SK-N-SH (cell line): Measurements from ENCODE around the gene IL4R. TPM values are rescaled to one million over a fixed set of nuclear protein-coding genes. Genes with fewer than 3 reads are reported as not detected.

Source experiments
- CTCF ChIA-PET: fragments of 300-600, 350-600 bp; formaldehyde crosslinking; extraction: SDS; loops from one replicate; lab custom pipeline; 2021; lab: Yijun Ruan, JAX
- POLR2A ChIA-PET: fragments of 350-600 bp; sonication (Branson Sonifier 250); formaldehyde crosslinking; extraction: SDS; loops from one replicate; lab custom pipeline; 2020; ENCODE audit warnings: antibody characterized with exemption, inconsistent platforms; lab: Yijun Ruan, JAX
- DNase-seq: peaks from one replicate; pipeline ENCODE4 v3.0.0; 2012
- H2AFZ ChIP-seq: fragments of 200-600 bp; sonication (generic); 2 replicates; pipeline ENCODE4 v1.8.1; 2016; ENCODE audit warnings: antibody characterized with exemption, mild to moderate bottlenecking, low read depth
- H3F3A ChIP-seq: fragments of 200-600 bp; sonication (generic); replicated peaks from 2 replicates; pipeline ENCODE3; 2016; ENCODE audit warnings: antibody characterized with exemption, mild to moderate bottlenecking; ENCODE audit not compliant: insufficient read depth
- H3K27ac ChIP-seq, 2 experiments: fragments of 200-500 bp in 1 of 2; fragments of 200-600 bp in 1 of 2; sonication (Bioruptor generic) in 1 of 2; sonication (generic), shearing (Covaris generic) in 1 of 2; 2 replicates each; pipeline versions ENCODE4 v1.5.1 to v1.6.1; 2014 to 2016; ENCODE audit warnings: low read depth in 2 of 2, inconsistent platforms in 1 of 2, low read length in 1 of 2, mild to moderate bottlenecking in 1 of 2, mixed read lengths in 1 of 2
- H3K27me3 ChIP-seq: fragments of 200-600 bp; sonication (generic), shearing (Covaris generic); 2 replicates; pipeline ENCODE4 v1.6.1; 2016; ENCODE audit warnings: mixed run types; ENCODE audit not compliant: insufficient read depth
- H3K36me3 ChIP-seq, 2 experiments: fragments of 200-500 bp in 1 of 2; fragments of 200-600 bp in 1 of 2; sonication (Bioruptor generic) in 1 of 2; sonication (generic) in 1 of 2; replicated peaks in 1 of 2; 2 replicates each; pipeline versions ENCODE3 to v1.5.1; 2014 to 2016; ENCODE audit warnings: low read length in 1 of 2, mild to moderate bottlenecking in 1 of 2; ENCODE audit not compliant: insufficient read depth in 2 of 2, control insufficient read depth in 1 of 2
- H3K4me1 ChIP-seq, 2 experiments: fragments of 200-500 bp in 1 of 2; fragments of 200-600 bp in 1 of 2; sonication (Bioruptor generic) in 1 of 2; sonication (generic), shearing (Covaris generic) in 1 of 2; 2 replicates each; pipeline versions ENCODE4 v1.5.1 to v1.6.1; 2014 to 2016; ENCODE audit warnings: low read depth in 1 of 2, low read length in 1 of 2, mixed run types in 1 of 2; ENCODE audit not compliant: insufficient read depth in 2 of 2, control insufficient read depth in 1 of 2
- H3K4me2 ChIP-seq: fragments of 200-600 bp; sonication (generic), shearing (Covaris generic); 2 replicates; pipeline ENCODE4 v1.6.1; 2017; ENCODE audit warnings: mixed run types
- H3K4me3 ChIP-seq, 2 experiments: fragments of 200-500 bp in 1 of 2; fragments of 200-600 bp in 1 of 2; sonication (Bioruptor generic) in 1 of 2; sonication (generic), shearing (Covaris generic) in 1 of 2; 2 replicates each; pipeline versions ENCODE4 v1.5.1 to v1.8.1; 2014 to 2016; ENCODE audit warnings: low read depth in 2 of 2, inconsistent platforms in 1 of 2, low read length in 1 of 2, mild to moderate bottlenecking in 1 of 2, mixed read lengths in 1 of 2, moderate library complexity in 1 of 2
- H3K79me2 ChIP-seq: fragments of 200-600 bp; sonication (generic); 2 replicates; pipeline ENCODE4 v1.8.1; 2017; ENCODE audit warnings: mild to moderate bottlenecking; ENCODE audit not compliant: insufficient read depth
- H3K9ac ChIP-seq: fragments of 200-600 bp; sonication (generic); 2 replicates; pipeline ENCODE4 v1.6.1; 2017; ENCODE audit warnings: mixed run types
- H3K9me2 ChIP-seq: fragments of 200-600 bp; sonication (generic); 2 replicates; pipeline ENCODE4 v1.6.1; 2017; ENCODE audit warnings: mixed run types
- H3K9me3 ChIP-seq: fragments of 200-600 bp; sonication (generic); 2 replicates; pipeline ENCODE4 v1.6.1; 2017; ENCODE audit warnings: mixed run types, mild to moderate bottlenecking, moderate library complexity
- H4K20me1 ChIP-seq: fragments of 200-600 bp; sonication (generic); 2 replicates; pipeline ENCODE4 v1.6.1; 2017; ENCODE audit warnings: mild to moderate bottlenecking, mixed run types; ENCODE audit not compliant: insufficient read depth
- ELF1 ChIP-seq: IDR thresholded peaks from 2 replicates; pipeline ENCODE4 v1.4.0; 2012
- EP300 ChIP-seq, 2 experiments: IDR thresholded peaks; 2 replicates each; pipeline versions ENCODE4 v1.4.0 to v1.6.1; 2012; ENCODE audit warnings: borderline replicate concordance in 1 of 2, low read depth in 1 of 2, low read length in 1 of 2
- FOSL2 ChIP-seq: IDR thresholded peaks from 2 replicates; pipeline ENCODE4 v1.4.0; 2012; ENCODE audit warnings: low read depth, mild to moderate bottlenecking, moderate library complexity, borderline replicate concordance
- FOXM1 ChIP-seq: IDR thresholded peaks from 2 replicates; pipeline ENCODE4 v1.4.0; 2012; ENCODE audit warnings: low read depth, mild to moderate bottlenecking
- GATA2 ChIP-seq: sonication (generic); formaldehyde crosslinking; IDR thresholded peaks from 2 replicates; pipeline ENCODE4 v1.5.0; 2020; ENCODE audit warnings: mild to moderate bottlenecking, missing genetic modification reagents
- MEF2A ChIP-seq: IDR thresholded peaks from 2 replicates; pipeline ENCODE4 v1.4.0; 2012; ENCODE audit warnings: low read depth, borderline replicate concordance
- NFIC ChIP-seq: IDR thresholded peaks from 2 replicates; pipeline ENCODE4 v1.4.0; 2012; ENCODE audit warnings: borderline replicate concordance
- PBX3 ChIP-seq: IDR thresholded peaks from 2 replicates; pipeline ENCODE4; 2012
- RAD21 ChIP-seq: IDR thresholded peaks from 2 replicates; pipeline ENCODE4 v1.6.1; 2012; ENCODE audit warnings: mild to moderate bottlenecking, low read length
- SIN3A ChIP-seq: IDR thresholded peaks from 2 replicates; pipeline ENCODE4 v1.6.1; 2012; ENCODE audit warnings: low read depth, mild to moderate bottlenecking, low read length, moderate library complexity, borderline replicate concordance
- TEAD4 ChIP-seq: IDR thresholded peaks from 2 replicates; pipeline ENCODE4 v1.4.0; 2012; ENCODE audit warnings: mild to moderate bottlenecking, borderline replicate concordance; ENCODE audit not compliant: insufficient read depth
- YY1 ChIP-seq: IDR thresholded peaks from 2 replicates; pipeline ENCODE4 v1.4.0; 2012; ENCODE audit warnings: low read depth, mild to moderate bottlenecking
- ZBTB33 ChIP-seq: IDR thresholded peaks from 2 replicates; pipeline ENCODE4 v1.4.0; 2012; ENCODE audit warnings: low read depth, borderline replicate concordance
- WGBS: methylation state at CpG from one replicate; pipeline ENCODE4 v1.1.6; 2017; ENCODE audit warnings: low lambda C conversion rate; 5-methylcytosine and 5-hydroxymethylcytosine counted together
- polyA plus RNA-seq, 3 experiments: library from polyadenylated mRNA; depleted of rRNA; stranded (reverse); fragments of >200 nt; gene quantifications; 2 replicates each; pipeline ENCODE4 v1.2.3, GENCODE V29; 2012

Gene IL4R
- polyA plus RNA-seq, 1 of the 3 experiments (the other 2 are of a cell fraction) = 16.1 TPM

- no peak for DNase-seq
- WGBS = 84% methylated on average over 2 of the region's 3 CpGs
- Histone ChIP-seq H3K27me3 (no peaks in the 10 kb centered on the region), H3F3A (no peaks in the 10 kb centered on the region), H2AFZ (no peak overlapping the region), H3K4me1 (peaks cover 0 to 7% of the 10 kb centered on the region in 2 experiments; a peak in 1 of 4 replicates), H3K27ac (no peak overlapping the region), H3K9me3 (no peaks in the 10 kb centered on the region), H3K4me2 (no peak overlapping the region), H3K36me3 (peaks cover 3 to 33% of the 10 kb centered on the region in 2 experiments), H4K20me1 (no peaks in the 10 kb centered on the region), H3K4me3 (no peak overlapping the region), H3K79me2 (0 out of 2 replicates have a peak, but pooled peaks cover 3% of the 10 kb centered on the region), H3K9me2 (no peaks in the 10 kb centered on the region), H3K9ac (no peak overlapping the region)
- CTCF ChIA-PET = interaction anchor here (0.7 to 2.9 kb wide), 5 partner anchors 16 to 171 kb away, joined by 3 to 10 read pairs (median 8); no protein-coding TSS in a partner anchor
- TF ChIP-seq FOSL2 (no peak), PBX3 (no peak), RAD21 (no peak), SIN3A (no peak), NFIC (no peak), ELF1 (no peak), MEF2A (no peak), ZBTB33 (no peak), YY1 (no peak), EP300 (IDR thresholded peaks at IDR 0.05; ENCODE audit: borderline replicate concordance in 1 of 2, low read depth in 1 of 2, low read length in 1 of 2) (no peak), GATA2 (CRISPR knock-in tag) (no peak), TEAD4 (no peak), FOXM1 (no peak)
- POLR2A ChIA-PET = no interaction called here
These were observed 36.2 kb downstream of the IL4R start for GRCh38 chr16:27350006-27350405.

GRCh38 chr16:27351989-27352388, 38.2 kb downstream of the IL4R start:
- H3K9me2 ChIP-seq = no peaks in the 10 kb centered on the region
- no peak overlapping the region for H3K9ac ChIP-seq
- 0 out of 2 replicates have a peak, but pooled peaks cover 3% of the 10 kb centered on the region for H3K79me2 ChIP-seq
- ChIA-PET CTCF (no interaction called here), POLR2A (no interaction called here)
- no peaks in the 10 kb centered on the region for H3K27me3 ChIP-seq
- H3K36me3 ChIP-seq = peaks cover 3 to 33% of the 10 kb centered on the region in 2 experiments
- no peaks in the 10 kb centered on the region for H3K9me3 ChIP-seq
- H3K4me2 ChIP-seq = no peak overlapping the region
- H3F3A ChIP-seq = no peaks in the 10 kb centered on the region
- H2AFZ ChIP-seq = no peak overlapping the region
- H3K27ac ChIP-seq = no peak overlapping the region
- H4K20me1 ChIP-seq = no peaks in the 10 kb centered on the region
- no peak overlapping the region for H3K4me3 ChIP-seq
- no peak for DNase-seq
- no peak for TF ChIP-seq ELF1
- H3K4me1 ChIP-seq = peaks cover 0 to 7% of the 10 kb centered on the region in 2 experiments; a peak in 1 of 4 replicates
- 85% methylated on average over 6 of the region's 6 CpGs for WGBS
